SW 1271 (cell line): Measurements from ENCODE around the gene SMIM1.

ENCODE experiments used
- DNase-seq, 2 experiments: peaks; one replicate each; lab custom pipeline; 2025; lab: John Stamatoyannopoulos, UW

The SMIM1 gene

GRCh38 chr1:3777078-3777547, 4.6 kb downstream of the SMIM1 start:
- DNase-seq: no peak

GRCh38 chr1:3777647-3778589, 5.4 kb downstream of the SMIM1 start:
- DNase-seq: no peak

- no peak for DNase-seq
Measured at GRCh38 chr1:3778590-3779264, 6.2 kb downstream of the SMIM1 start.

DNA sequence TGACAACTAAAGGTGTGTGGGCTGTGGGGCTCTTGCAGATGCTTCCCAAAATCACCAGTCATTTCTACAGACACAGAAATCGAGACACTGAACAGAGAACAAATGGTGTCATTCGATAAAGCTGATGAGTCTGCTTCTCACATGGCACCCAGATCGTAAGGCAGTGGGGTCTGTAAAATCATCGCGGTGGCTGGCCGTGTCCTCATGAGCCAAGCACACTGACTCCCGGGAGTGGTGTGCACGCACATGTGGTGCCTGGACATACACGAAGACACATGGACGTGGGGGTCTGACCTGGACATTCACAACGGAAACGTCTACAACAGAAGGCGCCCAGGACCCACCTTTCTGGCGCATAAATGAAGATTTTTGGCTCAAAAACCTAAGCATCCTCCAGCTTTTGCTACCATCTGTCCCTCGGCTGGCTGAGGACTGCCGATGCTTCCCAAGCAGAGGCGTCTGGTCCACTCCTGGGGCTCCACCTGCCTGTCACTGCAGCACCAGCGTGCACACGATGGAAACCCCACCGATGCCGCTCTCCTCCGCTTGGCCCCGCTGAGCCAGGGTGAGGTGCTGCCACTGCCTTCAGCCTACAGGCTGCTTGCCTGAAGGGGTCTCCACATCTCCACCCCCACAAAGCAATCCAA, 6.8 kb downstream of the SMIM1 start:
- DNase-seq: no peak

- DNase-seq: no peak
Measured at GRCh38 chr1:3779912-3780416, 7.4 kb downstream of the SMIM1 start.

DNA sequence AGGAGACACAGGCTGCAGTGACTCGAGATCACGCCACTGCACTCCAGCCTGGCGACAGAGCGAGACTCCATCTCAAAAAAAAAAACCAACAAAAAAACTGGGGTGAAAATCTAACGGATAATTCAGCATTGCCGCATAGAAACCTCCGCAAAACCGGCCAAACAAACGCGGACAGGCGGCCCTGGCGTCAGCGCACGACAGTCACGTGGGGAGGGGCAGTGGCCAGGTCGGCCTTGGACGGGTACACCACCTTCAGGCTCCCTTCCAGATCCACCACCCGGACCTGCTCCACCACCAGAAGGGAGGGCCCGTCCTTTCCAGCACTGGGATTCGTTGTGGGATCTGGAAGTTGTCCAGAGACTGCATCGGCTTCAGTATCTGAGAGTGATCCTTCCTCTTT, 8.4 kb downstream of the SMIM1 start:
- DNase-seq: no peak

DNA sequence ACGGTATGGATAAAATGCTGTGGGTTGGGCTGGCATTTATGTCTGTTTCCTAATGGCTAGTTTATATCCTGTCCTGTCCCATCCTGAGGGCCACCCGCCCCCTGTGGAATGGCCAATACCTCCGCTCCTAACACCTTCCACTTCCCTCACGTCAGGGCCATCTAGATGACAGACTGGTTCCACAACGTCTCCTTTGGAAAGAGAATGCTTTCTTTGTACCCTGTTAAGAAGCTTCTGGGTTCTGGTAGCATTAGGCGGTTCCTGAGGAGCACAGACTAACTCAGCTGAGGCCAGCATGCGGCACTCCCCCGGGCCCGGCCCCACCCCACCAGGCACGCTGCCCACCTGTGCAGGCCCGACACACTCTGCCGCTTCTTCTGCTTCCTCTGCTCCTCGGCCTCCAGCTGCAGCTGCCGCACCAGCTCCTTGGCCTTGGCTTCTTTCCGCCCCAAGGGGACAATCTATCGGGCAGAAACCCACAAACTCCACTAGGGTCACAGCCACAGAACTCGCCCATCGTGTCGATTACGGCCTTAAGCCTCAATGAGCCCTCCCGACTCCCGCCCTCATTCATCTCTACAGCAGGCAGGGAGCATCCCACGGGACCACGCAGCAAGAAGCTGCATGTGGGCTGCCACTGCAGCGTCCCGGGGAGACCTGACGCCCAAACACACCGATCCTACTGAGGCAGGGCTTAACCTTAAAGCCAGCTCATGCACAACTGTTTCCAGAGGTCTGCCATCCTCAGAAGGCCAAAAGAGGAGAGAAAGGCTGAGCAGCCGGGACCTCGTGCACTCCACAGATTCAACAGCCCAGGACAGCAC, 11.3 kb downstream of the SMIM1 start:
- no peak for DNase-seq

DNA sequence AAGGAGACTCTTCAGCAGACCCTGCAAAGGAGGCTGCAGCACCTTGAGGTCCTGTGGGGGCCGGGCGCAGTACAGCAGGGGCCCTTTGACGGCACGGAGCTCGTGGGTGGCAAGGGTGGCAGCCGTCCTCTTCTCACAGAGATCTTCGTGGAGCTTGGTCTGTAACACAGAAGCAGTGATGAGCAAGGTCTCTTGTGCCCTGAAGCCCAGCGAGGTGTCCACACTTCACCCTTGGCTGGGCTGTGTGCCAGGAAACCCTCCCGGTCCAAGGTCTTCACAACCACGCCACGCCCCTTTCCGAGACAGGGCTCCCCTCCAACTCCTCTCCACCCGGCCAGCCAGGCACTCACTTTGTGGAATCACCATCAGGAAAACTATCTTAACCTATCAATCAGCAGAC, 12.5 kb downstream of the SMIM1 start:
- DNase-seq: no peak

GRCh38 chr1:3785456-3786157, 13.1 kb downstream of the SMIM1 start:
- DNase-seq: peak in 1 of 2 experiments; percentile 9

GRCh38 chr1:3786468-3787348, 14.2 kb downstream of the SMIM1 start:
- DNase-seq: no peak

DNA sequence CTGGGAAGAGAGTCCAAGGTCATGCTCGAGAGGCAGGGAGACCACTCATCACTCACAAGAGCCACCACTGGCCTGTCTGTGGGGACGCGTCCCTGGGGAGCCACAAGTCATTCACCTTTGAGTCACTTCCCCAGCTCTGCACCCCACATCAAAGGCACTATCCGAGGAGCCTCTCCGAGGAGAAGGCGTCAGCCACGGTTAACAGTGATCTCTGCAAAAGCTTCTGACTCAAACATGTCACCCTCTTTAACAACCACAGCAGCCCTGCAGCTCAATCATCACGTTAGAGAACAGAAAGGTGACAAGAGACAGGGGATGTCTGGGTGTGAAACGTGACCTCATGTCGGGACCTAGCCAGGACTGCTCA, 14.8 kb downstream of the SMIM1 start:
- DNase-seq: no peak

DNA sequence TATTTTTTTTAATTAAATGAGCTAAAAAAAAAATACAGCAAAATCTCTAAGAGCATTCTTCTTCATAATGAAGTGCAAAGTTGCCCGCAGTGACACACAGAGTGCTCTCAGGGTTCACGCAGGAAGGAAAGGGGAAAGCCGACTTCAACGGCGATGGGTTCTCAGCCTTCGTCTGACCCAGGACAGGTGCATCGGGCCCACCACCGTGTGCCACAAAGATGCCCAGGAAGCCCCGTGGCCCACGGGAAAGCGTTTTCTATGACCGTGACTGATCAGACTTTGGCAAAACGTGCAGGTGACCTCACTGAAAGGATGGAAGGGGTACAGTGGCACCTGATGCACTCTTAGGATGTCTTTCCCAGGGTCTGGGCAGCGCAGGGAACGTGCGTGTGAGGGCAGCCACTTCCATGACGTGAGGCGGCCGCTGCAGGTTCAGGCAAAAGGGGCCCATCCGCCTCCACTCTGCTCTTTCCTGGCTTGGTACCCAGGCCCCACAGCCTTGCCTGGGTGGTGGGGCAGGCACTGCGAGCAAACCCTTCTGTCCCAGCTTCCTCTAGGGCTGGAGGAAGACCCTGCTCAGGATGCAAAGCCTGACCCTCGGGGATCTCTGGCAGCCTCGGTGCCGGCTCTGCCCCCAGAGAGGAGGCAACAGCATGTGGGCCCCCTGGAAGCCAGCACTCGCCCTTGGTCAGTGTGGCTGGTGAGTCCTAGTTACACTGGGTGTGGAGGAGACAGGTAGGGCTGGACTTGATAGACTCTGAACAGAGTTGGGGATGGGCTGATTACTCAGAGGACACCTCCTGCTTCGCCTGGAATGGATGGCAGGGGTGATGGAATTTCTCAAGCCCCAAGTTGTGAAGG, 15.4 kb downstream of the SMIM1 start:
- no peak for DNase-seq

DNA sequence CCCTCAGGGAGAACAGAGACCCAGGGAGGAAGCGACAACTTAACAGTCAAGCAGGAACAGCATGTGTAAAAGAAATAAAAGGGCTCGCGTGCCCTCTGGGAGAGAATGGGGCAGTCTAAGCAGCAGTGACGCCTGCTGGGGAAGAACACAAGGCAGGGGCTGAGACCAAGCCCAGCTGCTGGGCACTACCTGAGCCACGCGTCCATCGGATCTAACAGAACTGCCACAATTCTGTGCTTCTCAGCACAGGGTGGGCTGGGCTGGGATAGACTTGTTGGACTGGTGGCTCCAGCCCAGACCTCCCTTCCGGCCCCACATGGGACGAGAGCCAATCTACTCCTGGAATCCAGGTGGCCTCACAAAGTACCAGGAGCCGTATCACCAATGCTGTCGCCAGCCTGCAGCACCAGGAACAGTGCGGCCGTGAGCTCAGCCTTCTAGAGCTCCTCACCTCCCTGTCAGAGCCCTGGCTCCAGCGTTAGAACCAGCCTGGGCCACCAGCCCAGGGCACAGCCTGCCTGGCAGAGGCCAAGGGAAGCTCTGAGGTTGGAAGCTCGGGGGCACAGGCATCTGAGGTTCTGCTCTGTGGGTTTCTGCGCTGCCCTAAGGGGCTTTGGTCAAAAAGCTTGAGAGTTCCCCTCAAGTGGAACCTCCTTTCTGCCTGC, 16.3 kb downstream of the SMIM1 start:
- DNase-seq: no peak

DNA sequence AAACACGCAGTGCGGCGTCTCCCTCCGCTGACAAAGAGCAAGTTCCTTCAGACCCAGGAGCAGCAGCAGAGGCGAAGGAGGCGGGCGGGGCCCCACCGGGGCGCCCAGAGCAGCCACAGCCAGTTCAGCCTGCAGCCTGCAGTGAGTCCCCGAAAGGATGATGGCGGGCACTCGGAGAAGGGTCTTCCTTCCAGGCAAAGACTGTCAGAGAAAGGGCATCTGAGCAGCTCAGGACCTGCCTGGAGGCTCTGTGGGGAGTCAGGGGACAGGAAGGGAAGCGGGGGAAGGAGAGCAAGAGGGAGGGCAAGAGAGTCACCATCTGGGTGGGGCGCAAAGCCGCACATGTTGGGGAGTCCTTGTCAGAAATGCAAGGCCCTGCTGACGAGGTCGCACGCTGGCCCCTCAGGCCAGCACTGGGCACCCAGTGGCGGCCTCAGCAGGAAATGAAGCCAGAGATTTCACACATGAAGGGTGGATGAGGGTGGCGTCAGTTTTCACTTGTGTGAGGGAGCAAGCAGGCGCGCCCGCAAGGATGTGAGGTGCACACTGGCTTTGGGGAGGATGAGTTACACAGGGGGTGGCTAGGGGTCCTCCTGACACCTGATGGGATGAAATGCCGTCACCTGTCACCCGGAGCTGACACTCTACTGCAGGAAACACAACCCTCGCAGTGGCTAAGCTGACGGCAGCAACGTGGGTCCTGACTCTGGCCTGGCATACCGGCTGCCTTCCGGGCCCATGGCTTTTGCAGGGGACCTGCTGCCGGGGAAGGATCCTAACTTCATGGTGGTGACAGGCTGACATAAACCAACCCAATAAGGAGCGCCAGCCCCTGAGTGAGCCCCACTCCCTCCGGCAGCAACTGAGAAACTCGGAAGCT, 17.1 kb downstream of the SMIM1 start:
- DNase-seq: no peak

- DNase-seq: no peak
Measured at GRCh38 chr1:3790500-3790923, 18.0 kb downstream of the SMIM1 start.

DNA sequence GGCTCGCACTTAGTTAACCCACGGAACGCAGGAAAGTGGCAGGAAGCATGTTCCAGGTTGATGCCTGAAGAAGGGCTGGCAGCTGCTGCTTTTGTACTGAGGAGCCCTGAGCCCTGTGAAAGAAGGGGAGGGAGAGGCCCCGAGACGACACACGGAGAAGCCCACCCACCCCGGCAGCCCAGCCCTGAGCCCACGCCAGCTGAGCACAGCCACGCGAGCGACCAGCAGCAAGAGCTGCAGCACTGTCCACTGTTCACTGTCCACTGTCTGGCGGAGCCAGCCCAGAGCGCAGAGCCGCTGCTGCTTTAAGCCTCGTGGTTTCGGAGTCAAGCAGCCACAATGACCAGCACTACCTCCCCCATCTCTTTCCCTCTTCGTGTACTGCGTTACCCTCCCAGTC, 18.4 kb downstream of the SMIM1 start:
- no peak for DNase-seq

DNA sequence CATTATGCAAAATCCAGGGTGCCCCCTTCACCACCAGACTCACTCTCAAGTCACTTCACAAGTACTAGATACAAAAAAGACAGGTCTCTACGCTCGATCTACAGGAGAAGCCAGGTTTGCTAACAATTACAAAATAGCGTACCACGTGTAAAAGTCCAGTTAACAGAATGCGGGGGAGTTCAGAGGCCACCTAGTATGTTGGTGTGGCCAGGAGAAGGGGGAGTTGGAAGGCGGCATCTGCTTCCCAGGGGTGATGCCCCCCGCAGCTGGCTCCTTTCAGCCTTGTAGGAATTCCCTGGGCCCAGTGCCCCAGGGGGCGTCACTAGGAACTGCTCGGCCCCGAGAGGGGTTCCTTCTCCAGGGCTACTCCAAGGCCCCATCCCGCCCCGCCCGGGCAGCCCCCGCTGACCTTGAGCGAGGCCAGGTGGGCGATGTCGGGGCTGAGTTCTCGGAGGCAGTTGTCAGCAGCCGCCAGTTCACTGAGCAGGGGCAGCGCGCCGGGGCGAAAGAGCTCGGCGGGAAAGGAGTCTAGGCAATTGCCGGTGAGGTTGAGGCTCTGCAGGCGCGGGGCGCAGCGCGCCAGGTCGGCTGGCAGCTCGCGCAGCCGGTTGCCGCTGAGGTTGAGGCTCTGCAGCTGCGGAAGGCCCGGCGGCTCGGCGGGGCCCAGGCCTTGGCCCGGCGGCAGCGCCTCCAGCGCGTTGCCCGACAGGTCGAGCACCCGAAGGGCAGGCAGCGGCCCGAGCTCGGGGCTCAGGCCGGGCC, 23.1 kb downstream of the SMIM1 start:
- DNase-seq: no peak
